ENCODE results near the gene MAL.

- TF ChIP-seq JUN (CRISPR knock-in tag; IDR thresholded peaks at IDR 0.05) = no peak
- no peak for TF ChIP-seq HDAC2 (CRISPR knock-in tag; IDR thresholded peaks at IDR 0.05)
- no peak for TF ChIP-seq NR3C1 (CRISPR knock-in tag; IDR thresholded peaks at IDR 0.05)
- no peak for TF ChIP-seq MXD1 (CRISPR knock-in tag; IDR thresholded peaks at IDR 0.05)
- TF ChIP-seq DDIT3 (CRISPR knock-in tag; IDR thresholded peaks at IDR 0.05) = no peak
- no peak for TF ChIP-seq CBX2 (IDR thresholded peaks at IDR 0.05; ENCODE audit: low read depth, low read length)
- no peak for TF ChIP-seq CBX2 (CRISPR knock-in tag; IDR thresholded peaks at IDR 0.05; ENCODE audit: low read depth)
- no peak for TF ChIP-seq MEIS2 (CRISPR knock-in tag; IDR thresholded peaks at IDR 0.05)
- TF ChIP-seq PHF21A (CRISPR knock-in tag; IDR thresholded peaks at IDR 0.05) = no peak
- TF ChIP-seq PRPF4 (IDR thresholded peaks at IDR 0.05; ENCODE audit: low read depth, low read length, poor library complexity, severe bottlenecking) = no peak
- no peak for TF ChIP-seq ZNF766 (CRISPR knock-in tag; IDR thresholded peaks at IDR 0.05; ENCODE audit: borderline replicate concordance)
- no peak for TF ChIP-seq ARHGAP35 (CRISPR knock-in tag; IDR thresholded peaks at IDR 0.05; ENCODE audit: borderline replicate concordance)
- no peak for TF ChIP-seq NCOA2 (CRISPR knock-in tag; IDR thresholded peaks at IDR 0.05)
- TF ChIP-seq NFRKB (IDR thresholded peaks at IDR 0.05) = no peak
- no peak for TF ChIP-seq BCLAF1 (IDR thresholded peaks at IDR 0.05)
These were observed 30.5 kb downstream of the MAL start for GRCh38 chr2:95056044-95056443.

All from HepG2 (cell line).